Activated CD4-positive, alpha-beta T cell treated with anti-CD3 and anti-CD28 coated beads, Interleukin-2, amount 10 ng/mL, durations not matched to agents 7 days and 5 days (primary cell): ENCODE data around the gene XPR1. TPM values are rescaled to one million over a fixed set of nuclear protein-coding genes. Genes with fewer than 3 reads are reported as not detected.
A peak's percentile ranks its signal among the peaks of the same experiment; 100 is the strongest.

ENCODE experiments used
- CTCF ChIA-PET: fragments of 350-600 bp; sonication (Branson Sonifier 250); formaldehyde crosslinking; loops from one replicate; lab custom pipeline; 2021; ENCODE audit warnings: antibody characterized with exemption; lab: Charles Lee
- POLR2A ChIA-PET: fragments of 350-600 bp; sonication (Branson Sonifier 250); formaldehyde crosslinking; loops from one replicate; lab custom pipeline; 2021; ENCODE audit warnings: antibody characterized with exemption; lab: Charles Lee
- DNase-seq: peaks from one replicate; pipeline ENCODE4 v3.0.0-alpha.2; 2020
- H3K27ac Mint-ChIP-seq: one replicate; pipeline ENCODE4 v1.8.0; 2021; ENCODE audit warnings: mild to moderate bottlenecking, moderate library complexity, mixed read lengths
- H3K27me3 Mint-ChIP-seq: one replicate; pipeline ENCODE4 v1.8.0; 2021; ENCODE audit warnings: mixed read lengths
- H3K36me3 Mint-ChIP-seq: one replicate; pipeline ENCODE4 v1.8.0; 2021; ENCODE audit warnings: low read depth, mixed read lengths
- H3K4me1 Mint-ChIP-seq: one replicate; pipeline ENCODE4 v1.8.0; 2021; ENCODE audit warnings: mixed read lengths
- H3K4me3 Mint-ChIP-seq: one replicate; pipeline ENCODE4 v1.8.0; 2021; ENCODE audit warnings: mild to moderate bottlenecking, moderate library complexity, mixed read lengths
- H3K9me3 Mint-ChIP-seq: one replicate; pipeline ENCODE4 v1.8.0; 2021; ENCODE audit warnings: mixed read lengths
- total RNA-seq, 2 experiments: library from RNA; stranded (reverse); gene quantifications; one replicate each; pipeline ENCODE4 v1.2.3, GENCODE V29; 2021

Gene XPR1
- total RNA-seq, 2 experiments from 2014 or later, result 18.0 to 20.5 TPM

GRCh38 chr1:180757657-180758056 is 125.8 kb downstream of the XPR1 start:
- DNase-seq, result no peak
- POLR2A ChIA-PET, result no interaction called here
- CTCF ChIA-PET, result no interaction called here
- no peak overlapping the region for H3K27ac Mint-ChIP-seq
- H3K9me3 Mint-ChIP-seq, result no peaks in the 10 kb centered on the region
- H3K4me1 Mint-ChIP-seq, result no peaks in the 10 kb centered on the region
- H3K36me3 Mint-ChIP-seq, result no peaks in the 10 kb centered on the region
- H3K4me3 Mint-ChIP-seq, result no peak overlapping the region
- no peaks in the 10 kb centered on the region for H3K27me3 Mint-ChIP-seq

GRCh38 chr1:180762796-180763195 is 131.0 kb downstream of the XPR1 start:
- ChIA-PET CTCF (no interaction called here), POLR2A (interaction anchor here (0.7 kb wide), 1 partner anchor 100 kb away, joined by 3 read pairs; no protein-coding TSS in a partner anchor)
- Mint-ChIP-seq H3K4me1 (no peaks in the 10 kb centered on the region), H3K36me3 (no peaks in the 10 kb centered on the region), H3K9me3 (no peaks in the 10 kb centered on the region), H3K4me3 (no peak overlapping the region), H3K27ac (no peak overlapping the region), H3K27me3 (no peaks in the 10 kb centered on the region)
- DNase-seq, result no peak

- peaks cover 3% of the 10 kb centered on the region for H3K36me3 Mint-ChIP-seq
- POLR2A ChIA-PET, result no interaction called here
- no peak overlapping the region for H3K4me3 Mint-ChIP-seq
- no peak for DNase-seq
- peaks cover 2% of the 10 kb centered on the region for H3K4me1 Mint-ChIP-seq
- H3K27ac Mint-ChIP-seq, result no peak overlapping the region
- CTCF ChIA-PET, result interaction anchor here (0.6 to 1.5 kb wide), 2 partner anchors 48 to 236 kb away, joined by 3 to 4 read pairs; no protein-coding TSS in a partner anchor
- H3K9me3 Mint-ChIP-seq, result peaks cover 5% of the 10 kb centered on the region
- no peaks in the 10 kb centered on the region for H3K27me3 Mint-ChIP-seq
Observed at GRCh38 chr1:180765151-180765550, 133.3 kb downstream of the XPR1 start.

GRCh38 chr1:180769889-180770288 is 138.1 kb downstream of the XPR1 start:
- DNase-seq, result no peak
- H3K4me1 Mint-ChIP-seq, result peaks cover 6% of the 10 kb centered on the region
- peak overlapping the region; percentile 10 for H3K27ac Mint-ChIP-seq
- POLR2A ChIA-PET, result no interaction called here
- peaks cover 3% of the 10 kb centered on the region for H3K36me3 Mint-ChIP-seq
- H3K4me3 Mint-ChIP-seq, result no peak overlapping the region
- H3K27me3 Mint-ChIP-seq, result no peaks in the 10 kb centered on the region
- H3K9me3 Mint-ChIP-seq, result peaks cover 5% of the 10 kb centered on the region
- CTCF ChIA-PET, result no interaction called here

- H3K4me1 Mint-ChIP-seq, result peaks cover 6% of the 10 kb centered on the region
- no peak overlapping the region for H3K4me3 Mint-ChIP-seq
Observed at GRCh38 chr1:180773210-180773865, 141.5 kb downstream of the XPR1 start.

GRCh38 chr1:180775801-180776200 is 144.0 kb downstream of the XPR1 start:
- no peak overlapping the region for H3K27ac Mint-ChIP-seq
- ChIA-PET CTCF (no interaction called here), POLR2A (no interaction called here)
- H3K27me3 Mint-ChIP-seq, result no peaks in the 10 kb centered on the region
- H3K4me1 Mint-ChIP-seq, result peaks cover 6% of the 10 kb centered on the region
- H3K4me3 Mint-ChIP-seq, result no peak overlapping the region
- H3K9me3 Mint-ChIP-seq, result no peaks in the 10 kb centered on the region
- H3K36me3 Mint-ChIP-seq, result no peaks in the 10 kb centered on the region
- no peak for DNase-seq

More at GRCh38 chr1:180773210-180773865, 141.5 kb downstream of the XPR1 start:
- peaks cover 3% of the 10 kb centered on the region for H3K36me3 Mint-ChIP-seq
- DNase-seq, result no peak
- peaks cover 5% of the 10 kb centered on the region for H3K9me3 Mint-ChIP-seq
- no peaks in the 10 kb centered on the region for H3K27me3 Mint-ChIP-seq
- ChIA-PET POLR2A (no interaction called here), CTCF (interaction anchor here (0.7 kb wide), 1 partner anchor 343 kb away, joined by 4 read pairs; no protein-coding TSS in a partner anchor)
- H3K27ac Mint-ChIP-seq, result no peak overlapping the region

- ChIA-PET POLR2A (no interaction called here), CTCF (no interaction called here)
- Mint-ChIP-seq H3K36me3 (no peaks in the 10 kb centered on the region), H3K4me1 (peaks cover 4% of the 10 kb centered on the region), H3K9me3 (no peaks in the 10 kb centered on the region), H3K27me3 (no peaks in the 10 kb centered on the region), H3K27ac (no peak overlapping the region), H3K4me3 (no peak overlapping the region)
- DNase-seq, result no peak
Observed at GRCh38 chr1:180777072-180777689, 145.4 kb downstream of the XPR1 start.

- CTCF ChIA-PET, result no interaction called here
Observed at GRCh38 chr1:180778782-180779398, 147.1 kb downstream of the XPR1 start.

GRCh38 chr1:180779584-180779983 is 147.8 kb downstream of the XPR1 start:
- no peak overlapping the region for H3K27ac Mint-ChIP-seq
- ChIA-PET CTCF (no interaction called here), POLR2A (no interaction called here)
- no peak overlapping the region for H3K4me3 Mint-ChIP-seq
- no peaks in the 10 kb centered on the region for H3K36me3 Mint-ChIP-seq
- no peak for DNase-seq
- no peaks in the 10 kb centered on the region for H3K9me3 Mint-ChIP-seq
- H3K27me3 Mint-ChIP-seq, result no peaks in the 10 kb centered on the region
- peaks cover 4% of the 10 kb centered on the region for H3K4me1 Mint-ChIP-seq

More at GRCh38 chr1:180778782-180779398, 147.1 kb downstream of the XPR1 start:
- Mint-ChIP-seq H3K4me1 (peaks cover 4% of the 10 kb centered on the region), H3K36me3 (no peaks in the 10 kb centered on the region), H3K27ac (no peak overlapping the region), H3K27me3 (no peaks in the 10 kb centered on the region), H3K4me3 (no peak overlapping the region), H3K9me3 (no peaks in the 10 kb centered on the region)
- DNase-seq, result peak; percentile 25
- POLR2A ChIA-PET, result no interaction called here

GRCh38 chr1:180781718-180782117 is 149.9 kb downstream of the XPR1 start:
- CTCF ChIA-PET, result no interaction called here
- Mint-ChIP-seq H3K9me3 (no peaks in the 10 kb centered on the region), H3K27ac (no peak overlapping the region), H3K4me1 (peaks cover 4% of the 10 kb centered on the region), H3K4me3 (no peak overlapping the region), H3K27me3 (no peaks in the 10 kb centered on the region), H3K36me3 (no peaks in the 10 kb centered on the region)
- POLR2A ChIA-PET, result no interaction called here
- no peak for DNase-seq

- Mint-ChIP-seq H3K4me1 (no peaks in the 10 kb centered on the region), H3K9me3 (no peaks in the 10 kb centered on the region), H3K4me3 (no peak overlapping the region), H3K27me3 (no peaks in the 10 kb centered on the region), H3K27ac (no peak overlapping the region), H3K36me3 (peaks cover 4% of the 10 kb centered on the region)
- POLR2A ChIA-PET, result no interaction called here
- CTCF ChIA-PET, result no interaction called here
- no peak for DNase-seq
Observed at GRCh38 chr1:180785291-180785690, 153.5 kb downstream of the XPR1 start.

- H3K4me3 Mint-ChIP-seq, result no peak overlapping the region
- H3K36me3 Mint-ChIP-seq, result peaks cover 4% of the 10 kb centered on the region
- H3K27me3 Mint-ChIP-seq, result no peaks in the 10 kb centered on the region
- H3K9me3 Mint-ChIP-seq, result no peaks in the 10 kb centered on the region
- ChIA-PET CTCF (interaction anchor here (0.6 kb wide), 1 partner anchor 1478 kb away, joined by 3 read pairs; no protein-coding TSS in a partner anchor), POLR2A (no interaction called here)
- H3K4me1 Mint-ChIP-seq, result no peaks in the 10 kb centered on the region
- no peak for DNase-seq
- no peak overlapping the region for H3K27ac Mint-ChIP-seq
Observed at GRCh38 chr1:180785887-180786286, 154.1 kb downstream of the XPR1 start.

- Mint-ChIP-seq H3K27me3 (no peaks in the 10 kb centered on the region), H3K27ac (no peak overlapping the region), H3K36me3 (peaks cover 4% of the 10 kb centered on the region), H3K9me3 (no peaks in the 10 kb centered on the region), H3K4me3 (no peak overlapping the region), H3K4me1 (no peaks in the 10 kb centered on the region)
- CTCF ChIA-PET, result interaction anchor here (0.9 kb wide), 1 partner anchor 55 kb away, joined by 4 read pairs; no protein-coding TSS in a partner anchor
- POLR2A ChIA-PET, result no interaction called here
- no peak for DNase-seq
Observed at GRCh38 chr1:180786624-180787023, 154.8 kb downstream of the XPR1 start.
